ENCODE results near the gene SYNGR2.

SYNGR2 gene

GRCh38 chr17:78174870-78175642 lies 6.7 kb downstream of the SYNGR2 start:
- Histone ChIP-seq H3K36me3 (ENCODE audit: control insufficient read depth, insufficient read depth, low read length) (peaks cover 4% of the 10 kb centered on the region), H3K27me3 (ENCODE audit: control insufficient read depth, insufficient read depth, low read length) (no peaks in the 10 kb centered on the region), H3K9ac (ENCODE audit: low read length) (no peak overlapping the region), H3K4me3 (ENCODE audit: low read length) (no peak overlapping the region), H3K4me1 (ENCODE audit: control insufficient read depth, insufficient read depth, low read length) (peaks cover 11% of the 10 kb centered on the region), H3K27ac (ENCODE audit: low read depth, low read length) (peak overlapping the region; percentile 63)

DNA sequence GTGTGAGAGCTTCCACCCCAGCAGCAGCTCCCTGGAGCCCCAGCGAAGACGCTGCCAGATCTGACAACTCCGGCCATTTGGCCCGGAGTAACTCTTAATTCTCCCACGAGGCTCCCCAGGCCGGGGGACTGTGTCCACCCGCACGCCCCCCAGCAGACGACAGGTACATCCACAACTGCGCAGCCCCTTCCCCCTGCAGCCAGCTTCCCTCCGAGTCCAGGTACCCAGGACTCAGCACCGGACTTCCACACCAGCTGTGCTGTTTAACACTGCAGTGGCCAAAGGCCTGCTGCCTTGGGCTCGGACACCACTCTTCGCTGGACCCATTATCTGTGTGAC lies 7.2 kb downstream of the SYNGR2 start:
- H3K9ac ChIP-seq (ENCODE audit: low read length), result no peak overlapping the region
- no peak overlapping the region for H3K4me3 ChIP-seq (ENCODE audit: low read length)
- no peak overlapping the region for H3K27ac ChIP-seq (ENCODE audit: low read depth, low read length)
- no peaks in the 10 kb centered on the region for H3K27me3 ChIP-seq (ENCODE audit: control insufficient read depth, insufficient read depth, low read length)
- H3K36me3 ChIP-seq (ENCODE audit: control insufficient read depth, insufficient read depth, low read length), result peaks cover 3% of the 10 kb centered on the region
- H3K4me1 ChIP-seq (ENCODE audit: control insufficient read depth, insufficient read depth, low read length), result peaks cover 14% of the 10 kb centered on the region

DNA sequence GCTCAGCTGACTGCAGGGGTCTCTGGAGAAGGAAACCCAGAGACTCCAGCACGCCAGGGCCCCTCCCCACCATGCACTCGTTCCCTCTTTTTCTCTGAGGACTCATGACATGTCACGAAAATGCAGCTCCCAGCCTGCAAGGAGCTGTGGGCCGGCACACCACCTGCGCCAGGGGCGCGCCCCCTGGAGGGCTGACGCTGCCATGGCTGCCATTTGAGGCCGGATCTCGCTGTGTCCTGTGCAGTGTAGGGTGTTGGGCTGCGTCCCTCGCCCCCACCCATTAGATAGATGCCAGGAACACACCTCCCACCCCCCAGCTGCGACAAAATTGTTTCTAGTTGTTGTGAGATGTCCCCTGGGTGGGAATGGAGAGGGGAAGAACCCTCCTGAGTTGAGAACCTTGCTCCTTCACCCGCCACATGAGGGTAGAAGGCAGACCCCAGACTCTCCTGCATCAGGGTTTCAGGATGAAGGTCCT lies 8.2 kb downstream of the SYNGR2 start:
- Histone ChIP-seq H3K27ac (ENCODE audit: low read depth, low read length) (no peak overlapping the region), H3K36me3 (ENCODE audit: control insufficient read depth, insufficient read depth, low read length) (no peaks in the 10 kb centered on the region), H3K9ac (ENCODE audit: low read length) (no peak overlapping the region), H3K4me3 (ENCODE audit: low read length) (no peak overlapping the region), H3K4me1 (ENCODE audit: control insufficient read depth, insufficient read depth, low read length) (peaks cover 17% of the 10 kb centered on the region), H3K27me3 (ENCODE audit: control insufficient read depth, insufficient read depth, low read length) (no peaks in the 10 kb centered on the region)

GRCh38 chr17:78179372-78179771 lies 11.0 kb downstream of the SYNGR2 start:
- H3K9ac ChIP-seq (ENCODE audit: low read length), result no peak overlapping the region
- peaks cover 9% of the 10 kb centered on the region for H3K4me1 ChIP-seq (ENCODE audit: control insufficient read depth, insufficient read depth, low read length)
- H3K4me3 ChIP-seq (ENCODE audit: low read length), result no peak overlapping the region
- H3K27ac ChIP-seq (ENCODE audit: low read depth, low read length), result peak overlapping the region; percentile 23
- H3K36me3 ChIP-seq (ENCODE audit: control insufficient read depth, insufficient read depth, low read length), result no peaks in the 10 kb centered on the region
- no peaks in the 10 kb centered on the region for H3K27me3 ChIP-seq (ENCODE audit: control insufficient read depth, insufficient read depth, low read length)

DNA sequence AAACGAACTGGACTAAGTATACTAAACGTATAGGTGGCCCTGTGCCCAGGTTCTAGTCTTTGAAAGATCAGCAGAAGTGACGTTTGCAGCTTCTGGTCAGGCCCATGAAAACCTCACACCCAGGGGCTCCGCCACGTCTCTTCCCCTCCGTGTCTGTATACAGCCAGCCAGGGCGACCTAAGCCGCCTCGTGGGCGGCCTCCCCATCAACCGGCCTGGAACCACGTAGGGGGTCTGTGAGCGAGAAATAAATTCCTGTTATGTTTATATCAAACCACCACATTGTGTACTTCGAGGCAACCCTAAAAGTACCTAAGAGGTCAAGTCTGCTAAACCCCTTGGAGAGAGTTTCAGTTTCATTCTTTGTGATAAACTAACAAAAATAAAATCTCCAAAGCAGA lies 11.7 kb downstream of the SYNGR2 start:
- Histone ChIP-seq H3K9ac (ENCODE audit: low read length) (no peak overlapping the region), H3K27ac (ENCODE audit: low read depth, low read length) (peak overlapping the region; percentile 57), H3K36me3 (ENCODE audit: control insufficient read depth, insufficient read depth, low read length) (no peaks in the 10 kb centered on the region), H3K4me1 (ENCODE audit: control insufficient read depth, insufficient read depth, low read length) (peaks cover 11% of the 10 kb centered on the region), H3K27me3 (ENCODE audit: control insufficient read depth, insufficient read depth, low read length) (no peaks in the 10 kb centered on the region), H3K4me3 (ENCODE audit: low read length) (no peak overlapping the region)

GRCh38 chr17:78180508-78180907 lies 12.1 kb downstream of the SYNGR2 start:
- H3K27me3 ChIP-seq (ENCODE audit: control insufficient read depth, insufficient read depth, low read length), result no peaks in the 10 kb centered on the region
- no peak overlapping the region for H3K4me3 ChIP-seq (ENCODE audit: low read length)
- H3K36me3 ChIP-seq (ENCODE audit: control insufficient read depth, insufficient read depth, low read length), result no peaks in the 10 kb centered on the region
- no peak overlapping the region for H3K9ac ChIP-seq (ENCODE audit: low read length)
- peak overlapping the region; percentile 57 for H3K27ac ChIP-seq (ENCODE audit: low read depth, low read length)
- H3K4me1 ChIP-seq (ENCODE audit: control insufficient read depth, insufficient read depth, low read length), result peaks cover 12% of the 10 kb centered on the region

DNA sequence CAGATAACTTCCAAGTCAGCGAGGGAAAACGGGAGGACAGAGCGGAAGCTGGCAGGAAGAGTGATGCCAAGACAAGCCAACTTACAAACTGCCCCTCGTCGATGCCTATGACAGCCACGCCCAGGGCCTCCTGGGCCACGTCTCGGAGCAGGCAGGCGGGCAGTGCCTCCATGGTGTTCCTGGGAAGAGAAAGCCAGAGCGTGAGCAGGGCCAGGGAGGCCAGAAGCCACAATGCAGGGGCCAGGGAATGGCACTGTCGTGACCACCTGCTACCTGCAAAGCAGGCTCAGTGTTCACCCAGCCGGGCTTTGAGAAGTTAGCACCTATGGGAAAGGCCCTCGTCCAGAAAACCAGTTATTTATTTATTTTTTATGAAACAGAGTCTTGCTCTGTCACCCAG lies 14.1 kb downstream of the SYNGR2 start:
- Histone ChIP-seq H3K27me3 (ENCODE audit: control insufficient read depth, insufficient read depth, low read length) (no peaks in the 10 kb centered on the region), H3K4me1 (ENCODE audit: control insufficient read depth, insufficient read depth, low read length) (peaks cover 8% of the 10 kb centered on the region), H3K4me3 (ENCODE audit: low read length) (no peak overlapping the region), H3K36me3 (ENCODE audit: control insufficient read depth, insufficient read depth, low read length) (no peaks in the 10 kb centered on the region), H3K27ac (ENCODE audit: low read depth, low read length) (no peak overlapping the region), H3K9ac (ENCODE audit: low read length) (no peak overlapping the region)

GRCh38 chr17:78183916-78184315 lies 15.5 kb downstream of the SYNGR2 start:
- Histone ChIP-seq H3K4me1 (ENCODE audit: control insufficient read depth, insufficient read depth, low read length) (peaks cover 8% of the 10 kb centered on the region), H3K36me3 (ENCODE audit: control insufficient read depth, insufficient read depth, low read length) (no peaks in the 10 kb centered on the region), H3K9ac (ENCODE audit: low read length) (no peak overlapping the region), H3K27ac (ENCODE audit: low read depth, low read length) (no peak overlapping the region), H3K27me3 (ENCODE audit: control insufficient read depth, insufficient read depth, low read length) (no peaks in the 10 kb centered on the region), H3K4me3 (ENCODE audit: low read length) (no peak overlapping the region)

GRCh38 chr17:78184351-78184750 lies 16.0 kb downstream of the SYNGR2 start:
- no peak overlapping the region for H3K9ac ChIP-seq (ENCODE audit: low read length)
- H3K27ac ChIP-seq (ENCODE audit: low read depth, low read length), result no peak overlapping the region
- H3K4me3 ChIP-seq (ENCODE audit: low read length), result no peak overlapping the region

DNA sequence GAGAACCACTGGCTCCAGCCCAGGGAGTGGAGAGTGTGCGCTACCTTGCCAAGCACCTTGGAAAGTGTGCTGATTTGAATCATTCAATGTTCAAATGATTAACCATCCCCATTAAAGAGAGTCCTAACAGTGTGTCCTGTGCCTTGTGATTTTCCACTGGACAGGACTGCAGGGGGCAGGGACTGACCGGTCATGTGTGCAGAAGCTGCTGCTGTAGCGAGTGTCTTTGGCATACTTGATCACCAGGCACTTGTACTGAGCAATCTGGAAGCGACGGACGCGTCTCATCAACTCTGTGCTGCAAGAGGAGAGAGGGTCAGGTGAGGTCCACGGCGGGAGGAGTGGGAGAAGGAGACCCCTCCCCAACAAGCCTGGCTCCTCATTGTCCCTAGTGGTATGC lies 16.5 kb downstream of the SYNGR2 start:
- Histone ChIP-seq H3K36me3 (ENCODE audit: control insufficient read depth, insufficient read depth, low read length) (no peaks in the 10 kb centered on the region), H3K27me3 (ENCODE audit: control insufficient read depth, insufficient read depth, low read length) (no peaks in the 10 kb centered on the region), H3K27ac (ENCODE audit: low read depth, low read length) (no peak overlapping the region), H3K9ac (ENCODE audit: low read length) (no peak overlapping the region), H3K4me1 (ENCODE audit: control insufficient read depth, insufficient read depth, low read length) (peaks cover 8% of the 10 kb centered on the region), H3K4me3 (ENCODE audit: low read length) (no peak overlapping the region)

More at GRCh38 chr17:78184351-78184750, 16.0 kb downstream of the SYNGR2 start:
- no peaks in the 10 kb centered on the region for H3K36me3 ChIP-seq (ENCODE audit: control insufficient read depth, insufficient read depth, low read length)
- no peaks in the 10 kb centered on the region for H3K27me3 ChIP-seq (ENCODE audit: control insufficient read depth, insufficient read depth, low read length)
- H3K4me1 ChIP-seq (ENCODE audit: control insufficient read depth, insufficient read depth, low read length), result peaks cover 8% of the 10 kb centered on the region

DNA sequence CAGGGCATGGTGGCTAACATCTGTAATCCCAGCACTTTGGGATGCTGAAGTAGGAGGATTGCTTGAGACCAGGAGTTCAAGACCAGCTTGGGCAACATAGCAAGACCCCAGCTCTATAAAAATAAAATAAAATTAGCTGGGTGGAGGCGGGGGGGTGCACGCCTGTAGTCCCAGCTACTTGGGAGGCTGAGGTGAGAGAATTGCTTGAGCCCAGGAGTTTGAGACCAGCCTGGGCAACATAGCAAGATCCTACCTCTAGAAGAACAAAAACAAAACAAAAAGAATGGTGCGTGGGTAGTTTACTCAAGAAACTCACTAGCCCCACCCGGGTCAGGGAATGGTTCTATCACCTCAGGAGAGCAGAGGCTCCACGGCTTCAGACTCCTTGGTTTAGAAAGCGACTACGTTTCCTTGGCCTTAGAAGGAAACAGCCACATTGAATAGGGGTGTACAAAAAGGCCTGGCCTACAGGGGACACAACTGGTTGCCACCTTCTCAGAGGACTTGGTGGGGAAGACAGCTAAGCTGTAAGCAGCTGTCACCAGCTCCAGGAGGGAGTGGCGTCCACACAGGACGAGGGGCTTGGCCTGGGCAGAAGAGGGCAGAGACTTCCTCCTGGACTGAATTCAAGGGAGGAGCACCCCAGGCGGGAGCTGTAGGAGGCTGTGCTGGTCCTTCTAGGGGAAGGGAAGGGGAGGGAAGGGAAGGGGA lies 17.8 kb downstream of the SYNGR2 start:
- Histone ChIP-seq H3K27ac (ENCODE audit: low read depth, low read length) (no peak overlapping the region), H3K9ac (ENCODE audit: low read length) (no peak overlapping the region), H3K27me3 (ENCODE audit: control insufficient read depth, insufficient read depth, low read length) (no peaks in the 10 kb centered on the region), H3K4me3 (ENCODE audit: low read length) (no peak overlapping the region), H3K36me3 (ENCODE audit: control insufficient read depth, insufficient read depth, low read length) (no peaks in the 10 kb centered on the region), H3K4me1 (ENCODE audit: control insufficient read depth, insufficient read depth, low read length) (peaks cover 2% of the 10 kb centered on the region)

GRCh38 chr17:78186692-78187595 lies 18.6 kb downstream of the SYNGR2 start, which contains the start of the genes AFMID and TK1:
TSS of gene AFMID (plus strand) at chr17:78187362. CDS start at chr17:78187371, 9 bp downstream.
TSS of gene TK1 (minus strand) at chr17:78187052. CDS start at chr17:78186994, 58 bp downstream.
- Histone ChIP-seq H3K4me1 (ENCODE audit: control insufficient read depth, insufficient read depth, low read length) (peaks cover 2% of the 10 kb centered on the region), H3K36me3 (ENCODE audit: control insufficient read depth, insufficient read depth, low read length) (no peaks in the 10 kb centered on the region), H3K27me3 (ENCODE audit: control insufficient read depth, insufficient read depth, low read length) (no peaks in the 10 kb centered on the region), H3K9ac (ENCODE audit: low read length) (no peak within 1 kb of the TSS), H3K4me3 (ENCODE audit: low read length) (peak within 1 kb of the TSS; percentile 78), H3K27ac (ENCODE audit: low read depth, low read length) (no peak within 1 kb of the TSS)

Measured in rectal smooth muscle tissue (tissue), 1 donor.